OCI-LY1 (cell line): ENCODE data around the gene ZNF407.

Experiments used
- H2AFZ ChIP-seq: fragments of 200-600 bp; sonication (generic), shearing (Covaris generic); 2 replicates; pipeline ENCODE4 v1.6.0; 2014; ENCODE audit warnings: antibody characterized with exemption, mild to moderate bottlenecking, low read length
- H3F3A ChIP-seq: fragments of 200-600 bp; sonication (generic), shearing (Covaris generic); 2 replicates; pipeline ENCODE4 v1.6.0; 2014; ENCODE audit warnings: mild to moderate bottlenecking, antibody characterized with exemption, low read length, moderate library complexity; ENCODE audit not compliant: insufficient read depth
- H3K27ac ChIP-seq: fragments of 200-600 bp; sonication (generic); 2 replicates; pipeline ENCODE4 v1.5.1; 2014; ENCODE audit warnings: low read length, mixed run types, mild to moderate bottlenecking, low read depth; ENCODE audit not compliant: poor library complexity, severe bottlenecking
- H3K27me3 ChIP-seq: fragments of 200-600 bp; sonication (generic); 2 replicates; pipeline ENCODE4 v1.6.0; 2014; ENCODE audit warnings: antibody characterized with exemption, mild to moderate bottlenecking, low read length, moderate library complexity; ENCODE audit not compliant: insufficient read depth
- H3K36me3 ChIP-seq: fragments of 200-600 bp; sonication (generic); 2 replicates; pipeline ENCODE4 v1.6.1; 2014; ENCODE audit warnings: mild to moderate bottlenecking, antibody characterized with exemption, low read length, moderate library complexity, mixed read lengths; ENCODE audit not compliant: insufficient read depth
- H3K4me1 ChIP-seq: fragments of 200-600 bp; sonication (generic); 2 replicates; pipeline ENCODE4 v1.5.1; 2014; ENCODE audit warnings: mild to moderate bottlenecking, low read length, moderate library complexity; ENCODE audit not compliant: insufficient read depth, severe bottlenecking
- H3K4me2 ChIP-seq: fragments of 200-600 bp; sonication (generic), shearing (Covaris generic); 2 replicates; pipeline ENCODE4 v1.6.1; 2014; ENCODE audit warnings: low read length
- H3K4me3 ChIP-seq: fragments of 200-600 bp; sonication (generic); 2 replicates; pipeline ENCODE4 v1.5.1; 2014; ENCODE audit warnings: low read length, low read depth, mild to moderate bottlenecking, mixed read lengths; ENCODE audit not compliant: poor library complexity, severe bottlenecking
- H3K79me2 ChIP-seq: fragments of 200-600 bp; shearing (Covaris generic); 2 replicates; pipeline ENCODE4 v1.6.1; 2016; ENCODE audit warnings: mixed run types, low read length, mixed read lengths; ENCODE audit not compliant: insufficient read depth
- H3K9ac ChIP-seq: fragments of 200-600 bp; sonication (generic), shearing (Covaris generic); 2 replicates; pipeline ENCODE4 v1.6.1; 2014; ENCODE audit warnings: mild to moderate bottlenecking, low read length, mixed read lengths
- H3K9me2 ChIP-seq: fragments of 200-600 bp; sonication (generic), shearing (Covaris generic); 2 replicates; pipeline ENCODE4 v1.6.1; 2014; ENCODE audit warnings: low read depth, mild to moderate bottlenecking, low read length, mixed read lengths
- H3K9me3 ChIP-seq: fragments of 200-600 bp; shearing (Covaris generic); 2 replicates; pipeline ENCODE4 v1.6.1; 2014; ENCODE audit warnings: low read length, mixed read lengths
- H4K20me1 ChIP-seq: fragments of 200-600 bp; sonication (generic), shearing (Covaris generic); 2 replicates; pipeline ENCODE4 v1.6.0; 2016; ENCODE audit warnings: mild to moderate bottlenecking, low read length; ENCODE audit not compliant: insufficient read depth
- EZH2 ChIP-seq: fragments of 200-600 bp; sonication (generic), shearing (Covaris generic); IDR thresholded peaks from 2 replicates; pipeline ENCODE4 v1.8.0; 2017; ENCODE audit warnings: borderline replicate concordance, mixed run types, mild to moderate bottlenecking, antibody characterized with exemption, low read length, moderate library complexity, mixed read lengths
- TF ChIP-seq, protein P1 (sequence below): fragments of 200-600 bp; sonication (generic), shearing (Covaris generic); IDR thresholded peaks from 2 replicates; pipeline ENCODE4 v1.5.1; 2017; ENCODE audit warnings: mild to moderate bottlenecking, antibody characterized with exemption, low read length, moderate library complexity, mixed read lengths

The ZNF407 gene

DNA sequence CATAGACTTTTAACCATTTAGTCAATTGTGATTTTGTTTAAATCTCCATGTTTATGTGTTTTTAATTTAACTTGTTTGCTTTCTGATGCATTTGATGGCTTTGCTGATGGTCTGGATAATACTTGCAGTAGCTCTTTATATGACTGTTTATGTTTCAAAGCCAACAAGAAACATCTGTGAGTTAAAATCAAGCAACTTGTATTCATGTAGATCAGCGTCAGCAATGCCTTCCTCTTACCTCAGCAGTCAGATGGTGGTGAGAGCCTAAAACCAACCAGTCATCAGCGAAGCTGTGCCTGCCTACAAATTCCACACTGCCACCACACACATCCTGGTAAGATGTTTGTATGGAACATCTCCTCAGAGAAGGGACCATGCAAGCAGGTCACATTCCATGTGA, 379.4 kb downstream of the ZNF407 start:
- Histone ChIP-seq H3K9ac (no peak overlapping the region), H3K27me3 (no peaks in the 10 kb centered on the region), H3K4me2 (no peak overlapping the region), H3K9me3 (no peaks in the 10 kb centered on the region), H3K27ac (no peak overlapping the region), H3K4me3 (no peak overlapping the region), H3K9me2 (no peaks in the 10 kb centered on the region), H2AFZ (no peak overlapping the region), H3K79me2 (no peaks in the 10 kb centered on the region), H3K4me1 (no peaks in the 10 kb centered on the region), H3F3A (no peaks in the 10 kb centered on the region), H4K20me1 (no peaks in the 10 kb centered on the region), H3K36me3 (no peaks in the 10 kb centered on the region)
- TF ChIP-seq, protein P1, sequence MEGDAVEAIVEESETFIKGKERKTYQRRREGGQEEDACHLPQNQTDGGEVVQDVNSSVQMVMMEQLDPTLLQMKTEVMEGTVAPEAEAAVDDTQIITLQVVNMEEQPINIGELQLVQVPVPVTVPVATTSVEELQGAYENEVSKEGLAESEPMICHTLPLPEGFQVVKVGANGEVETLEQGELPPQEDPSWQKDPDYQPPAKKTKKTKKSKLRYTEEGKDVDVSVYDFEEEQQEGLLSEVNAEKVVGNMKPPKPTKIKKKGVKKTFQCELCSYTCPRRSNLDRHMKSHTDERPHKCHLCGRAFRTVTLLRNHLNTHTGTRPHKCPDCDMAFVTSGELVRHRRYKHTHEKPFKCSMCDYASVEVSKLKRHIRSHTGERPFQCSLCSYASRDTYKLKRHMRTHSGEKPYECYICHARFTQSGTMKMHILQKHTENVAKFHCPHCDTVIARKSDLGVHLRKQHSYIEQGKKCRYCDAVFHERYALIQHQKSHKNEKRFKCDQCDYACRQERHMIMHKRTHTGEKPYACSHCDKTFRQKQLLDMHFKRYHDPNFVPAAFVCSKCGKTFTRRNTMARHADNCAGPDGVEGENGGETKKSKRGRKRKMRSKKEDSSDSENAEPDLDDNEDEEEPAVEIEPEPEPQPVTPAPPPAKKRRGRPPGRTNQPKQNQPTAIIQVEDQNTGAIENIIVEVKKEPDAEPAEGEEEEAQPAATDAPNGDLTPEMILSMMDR: no peak
- no peak for TF ChIP-seq EZH2

DNA sequence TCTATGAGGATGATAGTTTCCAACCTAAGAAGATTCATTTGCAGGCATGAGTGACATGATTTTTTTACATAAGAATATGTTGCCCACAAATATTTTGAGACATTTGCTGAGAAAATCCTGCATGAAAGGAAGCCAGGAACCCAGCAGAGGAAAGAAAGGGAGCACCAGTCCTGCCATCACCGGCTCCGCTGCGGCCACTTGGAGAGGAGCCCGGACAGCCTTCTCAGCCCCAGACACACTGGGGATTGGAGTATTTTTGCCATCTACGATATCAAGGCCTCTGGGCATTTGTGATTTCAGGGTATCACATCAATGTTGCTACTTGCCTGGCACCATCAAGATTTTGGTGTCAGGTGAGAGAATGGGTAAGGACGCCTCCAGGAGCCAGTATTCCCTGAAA, 383.0 kb downstream of the ZNF407 start:
- Histone ChIP-seq H3K4me3 (no peak overlapping the region), H3K27me3 (no peaks in the 10 kb centered on the region), H4K20me1 (no peaks in the 10 kb centered on the region), H3K9ac (no peak overlapping the region), H3K9me2 (no peaks in the 10 kb centered on the region), H3K4me2 (no peak overlapping the region), H3F3A (no peaks in the 10 kb centered on the region), H3K79me2 (no peaks in the 10 kb centered on the region), H3K4me1 (no peaks in the 10 kb centered on the region), H3K36me3 (no peaks in the 10 kb centered on the region), H3K27ac (no peak overlapping the region), H3K9me3 (no peaks in the 10 kb centered on the region), H2AFZ (no peak overlapping the region)
- TF ChIP-seq EZH2: no peak
- TF ChIP-seq, protein P1: no peak

DNA sequence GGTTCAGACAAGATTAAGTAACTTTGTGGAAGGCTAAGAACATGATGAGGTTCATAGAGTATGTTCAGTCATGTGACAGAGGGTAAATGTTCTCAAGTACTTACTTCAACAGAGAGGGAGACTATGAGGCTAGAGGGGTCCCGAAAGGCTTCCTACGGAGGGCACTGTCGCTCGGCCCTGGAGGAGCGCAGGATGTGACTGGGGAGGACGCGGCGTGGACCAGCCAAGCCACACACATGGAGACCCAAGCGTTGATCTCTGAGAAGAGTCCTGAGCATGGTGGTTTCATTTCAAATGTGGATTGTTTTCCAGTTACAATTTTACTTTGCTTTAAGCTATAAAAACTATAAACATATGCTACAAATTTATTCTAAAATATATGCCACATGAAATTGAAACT, 383.8 kb downstream of the ZNF407 start:
- Histone ChIP-seq H3K4me1 (no peaks in the 10 kb centered on the region), H2AFZ (no peak overlapping the region), H3K4me2 (no peak overlapping the region), H3F3A (no peaks in the 10 kb centered on the region), H3K27me3 (no peaks in the 10 kb centered on the region), H3K36me3 (no peaks in the 10 kb centered on the region), H4K20me1 (no peaks in the 10 kb centered on the region), H3K27ac (no peak overlapping the region), H3K4me3 (no peak overlapping the region), H3K9ac (no peak overlapping the region), H3K79me2 (no peaks in the 10 kb centered on the region), H3K9me2 (no peaks in the 10 kb centered on the region), H3K9me3 (no peaks in the 10 kb centered on the region)
- no peak for TF ChIP-seq EZH2
- TF ChIP-seq, protein P1: no peak
